Rectal smooth muscle tissue (tissue), 1 donor: ENCODE results near the gene TPTE2.
"Not testable (repeated sequence)": the region's sequence is repeated elsewhere in the genome, so short reads cannot be mapped to it uniquely, and the experiment has no call there.

Source experiments
- H3K27ac ChIP-seq: one replicate; pipeline ENCODE4 v1.7.0; 2013; ENCODE audit warnings: low read depth, low read length, inconsistent platforms
- H3K27me3 ChIP-seq: one replicate; pipeline ENCODE4 v1.7.0; 2013; ENCODE audit warnings: low read length; ENCODE audit not compliant: control insufficient read depth, insufficient read depth
- H3K36me3 ChIP-seq: one replicate; pipeline ENCODE4 v1.7.0; 2013; ENCODE audit warnings: low read length; ENCODE audit not compliant: control insufficient read depth, insufficient read depth
- H3K4me1 ChIP-seq: one replicate; pipeline ENCODE4 v1.7.0; 2013; ENCODE audit warnings: low read length; ENCODE audit not compliant: control insufficient read depth, insufficient read depth
- H3K4me3 ChIP-seq: one replicate; pipeline ENCODE4 v1.7.0; 2013; ENCODE audit warnings: low read length
- H3K9ac ChIP-seq: one replicate; pipeline ENCODE4 v1.7.0; 2013; ENCODE audit warnings: low read length

The TPTE2 gene

GRCh38 chr13:19561127-19561582 lies at the start of gene TPTE2:
Gene TPTE2 (minus strand): TSS chr13:19561532. CDS start chr13:19503234, 58,298 bp downstream.
- not testable (repeated sequence) for H3K4me1 ChIP-seq, H3K27me3 ChIP-seq, H3K9ac ChIP-seq, H3K36me3 ChIP-seq, H3K4me3 ChIP-seq, H3K27ac ChIP-seq

GRCh38 chr13:19607523-19608078 lies 46.3 kb upstream of the TPTE2 start:
- H3K4me3 ChIP-seq = no peak overlapping the region
- H3K27me3 ChIP-seq = no peaks in the 10 kb centered on the region
- no peak overlapping the region for H3K27ac ChIP-seq
- no peaks in the 10 kb centered on the region for H3K4me1 ChIP-seq
- no peaks in the 10 kb centered on the region for H3K36me3 ChIP-seq
- no peak overlapping the region for H3K9ac ChIP-seq

DNA sequence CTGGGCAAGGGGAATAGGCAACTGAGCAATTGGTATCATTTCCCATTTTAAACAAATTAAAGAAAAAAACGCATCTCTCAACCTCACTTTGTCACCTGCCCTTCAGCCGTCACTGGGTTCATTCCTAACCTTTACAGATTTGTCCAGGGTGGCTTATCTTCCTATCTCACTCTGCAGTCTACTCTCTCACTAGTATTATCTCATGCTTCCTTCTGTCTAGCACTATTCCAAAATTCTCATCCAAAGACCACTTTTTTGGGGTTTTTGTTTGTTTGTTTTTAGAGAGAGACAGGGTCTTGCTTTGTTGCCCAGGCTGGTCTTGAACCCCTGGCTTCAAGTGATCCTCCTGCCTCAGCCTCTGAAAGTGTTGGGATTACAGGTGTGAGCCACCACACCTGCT lies 45.4 kb upstream of the TPTE2 start:
- no peak overlapping the region for H3K27ac ChIP-seq
- no peak overlapping the region for H3K4me3 ChIP-seq
- H3K4me1 ChIP-seq = no peaks in the 10 kb centered on the region
- H3K36me3 ChIP-seq = no peaks in the 10 kb centered on the region
- H3K9ac ChIP-seq = no peak overlapping the region
- no peaks in the 10 kb centered on the region for H3K27me3 ChIP-seq

DNA sequence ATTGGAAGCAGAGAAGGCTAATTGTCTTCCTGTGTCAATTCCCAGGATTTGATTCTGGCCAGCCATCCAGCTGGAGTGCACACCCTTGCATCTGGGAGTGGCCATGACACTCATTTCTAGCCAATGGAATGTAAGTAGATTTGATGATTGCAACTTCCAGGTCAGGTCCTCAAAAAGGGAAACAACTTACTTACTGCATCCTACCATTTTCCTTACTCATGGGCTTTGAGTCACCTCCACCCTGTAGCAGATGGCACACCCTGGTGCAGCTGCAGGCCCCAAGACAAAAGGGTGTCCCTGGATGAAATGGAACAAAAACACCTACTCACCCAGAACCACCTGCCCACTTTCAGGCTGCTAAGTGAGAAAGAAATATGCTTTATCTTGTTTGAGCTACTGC lies 44.8 kb upstream of the TPTE2 start:
- Histone ChIP-seq H3K4me3 (no peak overlapping the region), H3K27me3 (no peaks in the 10 kb centered on the region), H3K4me1 (no peaks in the 10 kb centered on the region), H3K36me3 (no peaks in the 10 kb centered on the region), H3K9ac (no peak overlapping the region), H3K27ac (no peak overlapping the region)

DNA sequence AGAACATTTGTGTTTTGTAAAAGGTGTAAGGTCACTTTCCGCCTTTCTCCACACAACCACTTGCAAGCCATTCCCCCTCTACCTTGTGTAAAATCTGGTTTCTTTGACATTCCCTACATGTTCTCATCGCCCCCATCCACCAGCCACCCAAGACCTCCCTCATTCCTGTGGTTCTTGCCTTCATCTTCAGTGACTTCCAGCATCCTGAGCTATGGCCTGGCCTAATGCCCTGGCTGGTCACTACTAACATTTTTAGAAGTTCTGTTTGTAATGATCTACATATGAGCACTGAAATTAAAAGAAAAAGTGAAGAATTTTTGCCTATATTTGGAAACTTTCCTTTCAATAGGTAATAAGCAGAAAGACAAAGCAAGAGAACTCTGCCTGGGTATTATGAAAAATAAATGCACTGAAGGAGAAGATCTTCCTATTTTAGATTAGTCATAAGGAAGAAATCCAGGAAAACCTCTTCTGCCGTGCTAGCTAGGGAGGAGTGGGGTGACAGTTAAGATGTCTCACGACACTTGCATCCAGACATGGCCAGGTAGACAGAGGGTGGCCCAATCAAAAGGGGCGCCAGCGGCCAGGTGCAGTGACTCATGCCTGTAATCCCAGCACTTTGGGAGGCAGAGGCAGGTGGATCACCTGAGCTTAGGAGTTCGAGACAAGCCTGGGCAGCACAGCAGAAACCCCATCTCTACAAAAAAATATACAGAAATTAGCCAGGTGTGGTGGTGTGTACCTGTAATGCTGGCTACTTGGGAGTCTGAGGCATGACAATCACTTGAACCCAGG lies 44.0 kb upstream of the TPTE2 start:
- Histone ChIP-seq H3K27ac (no peak overlapping the region), H3K4me1 (no peaks in the 10 kb centered on the region), H3K4me3 (no peak overlapping the region), H3K27me3 (no peaks in the 10 kb centered on the region), H3K36me3 (no peaks in the 10 kb centered on the region), H3K9ac (no peak overlapping the region)

DNA sequence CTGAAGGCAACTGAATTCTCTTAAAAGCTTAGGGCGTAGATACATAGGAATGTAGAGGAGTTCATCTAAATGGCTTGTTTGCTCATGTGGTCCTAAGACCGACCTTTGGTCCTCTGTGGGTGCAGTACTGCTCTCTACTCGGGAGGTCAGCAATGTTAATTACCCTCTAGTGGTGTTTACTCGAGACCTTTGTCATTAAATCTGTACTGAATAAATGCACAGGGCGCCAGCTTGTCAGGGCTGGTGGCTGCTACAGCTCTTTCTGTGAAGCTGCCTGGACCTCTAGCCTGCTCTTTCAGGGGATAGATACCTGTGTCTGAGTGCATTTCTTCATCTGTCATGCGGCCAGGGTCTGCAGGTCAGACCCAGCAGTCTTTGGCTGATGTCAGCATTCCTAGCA lies 43.0 kb upstream of the TPTE2 start:
- Histone ChIP-seq H3K27ac (no peak overlapping the region), H3K4me1 (no peaks in the 10 kb centered on the region), H3K27me3 (no peaks in the 10 kb centered on the region), H3K4me3 (no peak overlapping the region), H3K36me3 (no peaks in the 10 kb centered on the region), H3K9ac (no peak overlapping the region)

- H3K4me1 ChIP-seq = no peaks in the 10 kb centered on the region
- peak overlapping the region; percentile 64 for H3K4me3 ChIP-seq
- no peak overlapping the region for H3K9ac ChIP-seq
- H3K36me3 ChIP-seq = no peaks in the 10 kb centered on the region
- H3K27ac ChIP-seq = no peak overlapping the region
- H3K27me3 ChIP-seq = no peaks in the 10 kb centered on the region
These were observed 40.7 kb upstream of the TPTE2 start for GRCh38 chr13:19601749-19602725.

- H3K4me1 ChIP-seq = no peaks in the 10 kb centered on the region
- H3K36me3 ChIP-seq = no peaks in the 10 kb centered on the region
- no peaks in the 10 kb centered on the region for H3K27me3 ChIP-seq
- no peak overlapping the region for H3K27ac ChIP-seq
- H3K4me3 ChIP-seq = no peak overlapping the region
- no peak overlapping the region for H3K9ac ChIP-seq
These were observed 36.2 kb upstream of the TPTE2 start for GRCh38 chr13:19597523-19597922.

- no peaks in the 10 kb centered on the region for H3K27me3 ChIP-seq
- no peaks in the 10 kb centered on the region for H3K4me1 ChIP-seq
- no peak overlapping the region for H3K27ac ChIP-seq
- no peak overlapping the region for H3K9ac ChIP-seq
- H3K4me3 ChIP-seq = no peak overlapping the region
- H3K36me3 ChIP-seq = no peaks in the 10 kb centered on the region
These were observed 35.6 kb upstream of the TPTE2 start for GRCh38 chr13:19596960-19597361.

DNA sequence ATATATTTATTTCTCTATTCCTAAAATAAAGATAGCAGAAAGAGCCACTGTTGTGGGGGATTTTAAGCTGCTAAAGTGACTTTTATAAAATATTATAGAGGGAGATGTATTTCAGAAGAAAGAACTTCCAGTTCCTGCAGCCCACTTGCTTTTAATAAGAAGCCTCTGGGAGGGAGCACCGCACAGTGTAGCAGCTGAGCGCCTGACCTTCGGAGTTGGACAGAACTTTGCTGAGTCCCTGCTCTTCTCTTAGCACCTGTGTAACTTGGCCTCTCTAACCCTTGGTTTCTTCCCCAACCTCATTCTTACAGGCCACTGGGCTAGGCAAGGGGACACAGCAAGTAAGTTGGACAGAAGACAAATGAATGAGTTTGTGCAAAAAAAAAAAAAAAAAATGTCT lies 34.8 kb upstream of the TPTE2 start:
- Histone ChIP-seq H3K27ac (no peak overlapping the region), H3K4me3 (no peak overlapping the region), H3K27me3 (no peaks in the 10 kb centered on the region), H3K9ac (no peak overlapping the region), H3K36me3 (no peaks in the 10 kb centered on the region), H3K4me1 (no peaks in the 10 kb centered on the region)

DNA sequence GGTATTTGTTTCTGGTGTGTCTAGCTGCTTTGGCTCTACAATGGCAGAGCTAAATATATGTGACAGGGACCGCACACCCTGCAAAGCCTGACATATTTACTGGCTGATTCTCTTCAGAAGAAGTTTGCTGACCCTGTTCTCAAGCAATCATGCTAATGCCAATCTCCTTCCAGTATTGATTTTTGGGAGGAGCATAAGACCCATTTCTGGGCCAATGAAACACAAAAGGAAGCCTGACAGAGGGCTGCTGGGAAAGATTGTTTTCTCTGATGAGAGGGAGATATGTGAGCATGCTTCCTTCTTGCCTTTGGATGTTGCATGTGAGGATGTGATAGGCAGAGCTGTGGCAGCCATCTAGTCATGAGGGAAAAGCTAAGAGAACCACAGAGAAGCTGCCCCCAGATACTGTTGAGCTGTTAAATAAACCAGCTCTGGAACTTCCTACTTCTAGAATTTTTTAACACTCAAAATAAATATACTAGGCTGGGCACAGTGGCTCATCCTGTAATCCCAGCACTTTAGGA lies 31.4 kb upstream of the TPTE2 start:
- no peak overlapping the region for H3K27ac ChIP-seq
- H3K4me1 ChIP-seq = no peaks in the 10 kb centered on the region
- no peaks in the 10 kb centered on the region for H3K27me3 ChIP-seq
- H3K36me3 ChIP-seq = no peaks in the 10 kb centered on the region
- H3K9ac ChIP-seq = no peak overlapping the region
- H3K4me3 ChIP-seq = no peak overlapping the region

- H3K9ac ChIP-seq = no peak overlapping the region
- H3K36me3 ChIP-seq = no peaks in the 10 kb centered on the region
- H3K4me3 ChIP-seq = no peak overlapping the region
- no peaks in the 10 kb centered on the region for H3K4me1 ChIP-seq
- no peak overlapping the region for H3K27ac ChIP-seq
- no peaks in the 10 kb centered on the region for H3K27me3 ChIP-seq
These were observed 30.5 kb upstream of the TPTE2 start for GRCh38 chr13:19591864-19592263.
